ENCODE results near the gene IL1R1. TPM values are rescaled to one million over a fixed set of nuclear protein-coding genes. Genes with fewer than 3 reads are reported as not detected.
"Not testable (repeated sequence)": the region's sequence is repeated elsewhere in the genome, so short reads cannot be mapped to it uniquely, and the experiment has no call there.

The IL1R1 gene
- total and polyA plus RNA-seq, 2 of the 4 experiments (the other 2 are of a cell fraction), result 6.5 to 13.8 TPM

GRCh38 chr2:102102636-102102948 is 40.0 kb upstream of the IL1R1 start:
- H3K27me3 ChIP-seq (ENCODE audit: control insufficient read depth, insufficient read depth, low read length); BruUV-seq (replicated peaks); H2BK15ac ChIP-seq (ENCODE audit: low read depth, low read length); CTCF ChIA-PET; H4K91ac ChIP-seq (ENCODE audit: insufficient read depth, low read depth, low read length); H4K20me1 ChIP-seq (ENCODE audit: insufficient read depth, low read length); H4K5ac ChIP-seq (ENCODE audit: low read depth, low read length); H3K36me3 ChIP-seq (ENCODE audit: control insufficient read depth, insufficient read depth, low read length); H3K4me3 ChIP-seq (ENCODE audit: insufficient read depth, low read depth, low read length); H2AFZ ChIP-seq (replicated peaks; ENCODE audit: low read length, poor library complexity); ATAC-seq (ENCODE audit: low read depth); H3K4ac ChIP-seq (ENCODE audit: low read depth, low read length); H4K8ac ChIP-seq (ENCODE audit: low read depth in 2 of 2, low read length in 2 of 2); H3K4me2 ChIP-seq (ENCODE audit: low read depth, low read length); H3K56ac ChIP-seq (ENCODE audit: extremely low read depth, insufficient read depth, low read length); H3K9me3 ChIP-seq (ENCODE audit: control insufficient read depth, insufficient read depth, low read length); POLR2A ChIA-PET (ENCODE audit: unreplicated experiment); H3K14ac ChIP-seq (replicated peaks; ENCODE audit: low read depth, low read length); H3K18ac ChIP-seq (ENCODE audit: low read depth, low read length); dilution Hi-C loops (cut with HindIII; ENCODE audit: low sequenced_read_pairs, unreplicated experiment); H2AK9ac ChIP-seq (replicated peaks; ENCODE audit: low read depth, low read length, poor library complexity); H3K9ac ChIP-seq (ENCODE audit: low read depth, low read length); H3K9me1 ChIP-seq (ENCODE audit: insufficient read depth, low read length); H2BK5ac ChIP-seq (ENCODE audit: low read depth, low read length, poor library complexity, severe bottlenecking); in situ Hi-C loops (cut with MboI; ENCODE audit: low sequenced_read_pairs); H3K23ac ChIP-seq (ENCODE audit: low read depth, low read length); H2BK20ac ChIP-seq (ENCODE audit: low read depth, low read length); H2AK5ac ChIP-seq (ENCODE audit: low read depth, low read length); DNase-seq; H2BK120ac ChIP-seq (ENCODE audit: low read depth, low read length); H3K79me1 ChIP-seq (ENCODE audit: low read depth in 1 of 2, low read length in 2 of 2); H3K27ac ChIP-seq (ENCODE audit: insufficient read depth, low read length): not testable (repeated sequence)
- whole genome bisulfite sequencing, 2 experiments (ENCODE audit: extremely low coverage in 2 of 2, insufficient read length in 1 of 2), result no CpG with 5 or more reads among the region's 3 CpGs
- H3K4me1 ChIP-seq (ENCODE audit: control insufficient read depth, insufficient read depth, low read length), result peaks cover 18% of the 10 kb centered on the region
- intact Hi-C loops (cut with micrococcal nuclease), result loop anchor here (5.0 kb wide), 1 partner anchor 70 kb away; no protein-coding TSS in a partner anchor

All from IMR-90 (cell line).